ENCODE results near the gene C4orf54. TPM values are rescaled to one million over a fixed set of nuclear protein-coding genes. Genes with fewer than 3 reads are reported as not detected.

The C4orf54 gene
- total and polyA plus RNA-seq, 10 of the 15 experiments (the other 5 are each of a cell fraction or from before 2014, with no cell fraction given) = 0.01 TPM; not detected in 9

- TF ChIP-seq TCF3 (IDR thresholded peaks at IDR 0.05; ENCODE audit: borderline replicate concordance, insufficient read depth, low read depth, low read length) (no peak), RB1 (IDR thresholded peaks at IDR 0.05; ENCODE audit: borderline replicate concordance) (no peak), SMARCA5 (IDR thresholded peaks at IDR 0.05) (no peak), GATAD2B (conservative IDR thresholded peaks at IDR 0.05; ENCODE audit: low read depth) (no peak), HCFC1 (IDR thresholded peaks at IDR 0.05; ENCODE audit: low read length) (no peak), SRF (IDR thresholded peaks at IDR 0.05; ENCODE audit: low read depth in 2 of 2, low read length in 2 of 2) (no peak), RAD21 (IDR thresholded peaks at IDR 0.05; ENCODE audit: insufficient read depth, low read depth, low read length) (no peak), PML (IDR thresholded peaks at IDR 0.05; ENCODE audit: low read length) (no peak), TBL1XR1 (IDR thresholded peaks at IDR 0.05; ENCODE audit: low read depth, low read length) (no peak), ZNF207 (IDR thresholded peaks at IDR 0.05; ENCODE audit: borderline replicate concordance) (no peak), NBN (IDR thresholded peaks at IDR 0.05) (no peak)
- TF ChIP-seq, protein P1, sequence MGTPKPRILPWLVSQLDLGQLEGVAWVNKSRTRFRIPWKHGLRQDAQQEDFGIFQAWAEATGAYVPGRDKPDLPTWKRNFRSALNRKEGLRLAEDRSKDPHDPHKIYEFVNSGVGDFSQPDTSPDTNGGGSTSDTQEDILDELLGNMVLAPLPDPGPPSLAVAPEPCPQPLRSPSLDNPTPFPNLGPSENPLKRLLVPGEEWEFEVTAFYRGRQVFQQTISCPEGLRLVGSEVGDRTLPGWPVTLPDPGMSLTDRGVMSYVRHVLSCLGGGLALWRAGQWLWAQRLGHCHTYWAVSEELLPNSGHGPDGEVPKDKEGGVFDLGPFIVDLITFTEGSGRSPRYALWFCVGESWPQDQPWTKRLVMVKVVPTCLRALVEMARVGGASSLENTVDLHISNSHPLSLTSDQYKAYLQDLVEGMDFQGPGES (IDR thresholded peaks at IDR 0.05) = no peak
- TF ChIP-seq, protein P2, sequence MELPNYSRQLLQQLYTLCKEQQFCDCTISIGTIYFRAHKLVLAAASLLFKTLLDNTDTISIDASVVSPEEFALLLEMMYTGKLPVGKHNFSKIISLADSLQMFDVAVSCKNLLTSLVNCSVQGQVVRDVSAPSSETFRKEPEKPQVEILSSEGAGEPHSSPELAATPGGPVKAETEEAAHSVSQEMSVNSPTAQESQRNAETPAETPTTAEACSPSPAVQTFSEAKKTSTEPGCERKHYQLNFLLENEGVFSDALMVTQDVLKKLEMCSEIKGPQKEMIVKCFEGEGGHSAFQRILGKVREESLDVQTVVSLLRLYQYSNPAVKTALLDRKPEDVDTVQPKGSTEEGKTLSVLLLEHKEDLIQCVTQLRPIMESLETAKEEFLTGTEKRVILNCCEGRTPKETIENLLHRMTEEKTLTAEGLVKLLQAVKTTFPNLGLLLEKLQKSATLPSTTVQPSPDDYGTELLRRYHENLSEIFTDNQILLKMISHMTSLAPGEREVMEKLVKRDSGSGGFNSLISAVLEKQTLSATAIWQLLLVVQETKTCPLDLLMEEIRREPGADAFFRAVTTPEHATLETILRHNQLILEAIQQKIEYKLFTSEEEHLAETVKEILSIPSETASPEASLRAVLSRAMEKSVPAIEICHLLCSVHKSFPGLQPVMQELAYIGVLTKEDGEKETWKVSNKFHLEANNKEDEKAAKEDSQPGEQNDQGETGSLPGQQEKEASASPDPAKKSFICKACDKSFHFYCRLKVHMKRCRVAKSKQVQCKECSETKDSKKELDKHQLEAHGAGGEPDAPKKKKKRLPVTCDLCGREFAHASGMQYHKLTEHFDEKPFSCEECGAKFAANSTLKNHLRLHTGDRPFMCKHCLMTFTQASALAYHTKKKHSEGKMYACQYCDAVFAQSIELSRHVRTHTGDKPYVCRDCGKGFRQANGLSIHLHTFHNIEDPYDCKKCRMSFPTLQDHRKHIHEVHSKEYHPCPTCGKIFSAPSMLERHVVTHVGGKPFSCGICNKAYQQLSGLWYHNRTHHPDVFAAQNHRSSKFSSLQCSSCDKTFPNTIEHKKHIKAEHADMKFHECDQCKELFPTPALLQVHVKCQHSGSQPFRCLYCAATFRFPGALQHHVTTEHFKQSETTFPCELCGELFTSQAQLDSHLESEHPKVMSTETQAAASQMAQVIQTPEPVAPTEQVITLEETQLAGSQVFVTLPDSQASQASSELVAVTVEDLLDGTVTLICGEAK (IDR thresholded peaks at IDR 0.05; ENCODE audit: borderline replicate concordance) = no peak
Measured at GRCh38 chr4:99658666-99659065, 1.0 kb upstream of the C4orf54 start (continued).
